HG03558 (cell line): ENCODE data around the gene SENP7.
A peak's percentile ranks its signal among the peaks of the same experiment; 100 is the strongest.
"Not testable (repeated sequence)": the region's sequence is repeated elsewhere in the genome, so short reads cannot be mapped to it uniquely, and the experiment has no call there.

Experiments used
- ATAC-seq: cut with Tn5 transposase; IDR thresholded peaks from one replicate; pipeline ENCODE4 v1.9.1; 2021; ENCODE audit warnings: moderate number of reproducible peaks; ENCODE audit not compliant: unreplicated experiment; ENCODE audit errors: extremely low read depth

The SENP7 gene

GRCh38 chr3:101529816-101530685 is 17.0 kb upstream of the SENP7 start:
- no peak for ATAC-seq

GRCh38 chr3:101527906-101528305 is 14.9 kb upstream of the SENP7 start:
- no peak for ATAC-seq

DNA sequence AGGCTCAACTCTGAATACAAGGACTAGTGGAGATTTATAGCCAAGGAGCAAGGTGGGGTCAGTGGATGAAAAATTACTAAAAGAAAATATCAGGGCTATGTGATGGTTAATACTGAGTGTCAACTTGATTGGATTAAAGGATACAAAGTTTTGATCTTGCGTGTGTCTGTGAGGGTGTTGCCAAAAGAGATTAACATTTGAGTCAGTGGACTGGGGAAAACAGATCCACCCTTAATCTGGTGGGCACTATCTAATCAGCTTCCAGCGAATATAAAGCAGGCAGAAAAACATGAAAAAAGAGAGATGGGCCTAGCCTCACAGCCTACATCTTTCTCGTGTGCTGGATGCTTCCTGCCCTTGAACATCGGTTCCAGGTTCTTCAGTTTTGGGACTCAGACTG is 14.4 kb upstream of the SENP7 start:
- no peak for ATAC-seq

DNA sequence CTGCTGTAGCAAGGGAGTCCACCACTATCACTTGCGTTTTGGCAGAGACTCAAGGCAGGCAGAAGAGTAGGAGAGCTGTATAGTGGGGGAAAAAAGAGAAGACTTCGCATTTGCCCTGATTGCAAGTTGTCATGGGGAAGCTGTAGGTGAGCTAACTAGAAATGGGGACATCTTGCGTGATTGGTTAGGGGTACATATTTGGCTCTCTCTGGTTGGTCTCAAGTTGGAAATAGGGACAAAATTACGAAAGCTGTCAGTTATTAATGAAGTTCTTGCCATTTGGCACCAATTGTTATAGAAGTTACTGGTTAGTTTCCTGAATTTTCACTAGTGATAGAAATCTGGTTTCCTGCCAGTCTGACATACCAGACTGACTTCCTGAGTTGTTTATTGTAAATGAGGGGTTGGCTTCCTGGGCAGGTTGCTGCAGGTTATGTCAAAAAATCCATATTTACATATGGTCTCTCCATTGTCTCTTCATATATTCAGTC is 8.2 kb upstream of the SENP7 start:
- no peak for ATAC-seq

- ATAC-seq: no peak
Observed at GRCh38 chr3:101519685-101520365, 6.8 kb upstream of the SENP7 start.

GRCh38 chr3:101518421-101518871 is 5.4 kb upstream of the SENP7 start:
- peak; percentile 98 for ATAC-seq

DNA sequence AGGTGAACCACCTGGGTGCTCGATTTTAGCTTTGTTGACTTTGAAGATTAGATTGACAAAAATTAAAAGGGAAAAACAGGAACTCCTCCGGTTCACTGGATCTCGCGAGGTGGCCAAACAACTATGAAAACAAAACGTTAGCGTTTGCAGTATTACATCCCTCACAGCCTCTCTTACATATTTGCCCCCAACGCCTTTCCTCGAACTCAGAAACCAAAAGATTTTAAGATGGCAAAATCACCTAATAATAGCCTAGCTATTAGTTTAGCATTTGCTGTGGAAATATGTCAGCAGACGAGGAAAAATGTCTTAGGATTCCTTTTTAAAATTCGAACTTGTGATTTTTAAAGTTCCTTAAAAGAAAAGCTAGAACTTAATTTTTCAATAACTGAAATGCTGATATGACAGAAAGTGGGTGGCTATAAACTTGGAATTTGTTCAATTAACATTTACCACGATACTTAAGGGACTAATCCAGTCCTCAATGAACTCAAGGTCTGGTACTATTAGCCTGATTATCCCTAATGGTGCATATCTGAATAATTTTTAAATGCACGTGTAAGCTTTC is 491 bp upstream of the SENP7 start:
- no peak for ATAC-seq

DNA sequence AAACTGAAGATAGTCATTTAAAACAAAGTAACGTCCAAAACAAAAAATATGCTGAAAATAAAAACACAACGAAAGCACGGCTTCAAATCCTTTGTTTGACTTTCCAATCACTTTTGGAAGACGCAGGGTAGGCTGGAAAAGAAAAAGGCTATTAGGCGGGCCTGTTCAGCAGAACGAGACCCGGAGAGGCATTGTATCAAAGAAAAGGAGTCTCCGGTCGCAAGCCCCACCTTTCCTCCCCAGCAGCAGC is 691 bp downstream of the SENP7 start:
- no peak for ATAC-seq

- no peak for ATAC-seq
Observed at GRCh38 chr3:101509811-101510210, 3.2 kb downstream of the SENP7 start.

- no peak for ATAC-seq
Observed at GRCh38 chr3:101509281-101509680, 3.7 kb downstream of the SENP7 start.

- no peak for ATAC-seq
Observed at GRCh38 chr3:101501783-101502182, 11.2 kb downstream of the SENP7 start.

DNA sequence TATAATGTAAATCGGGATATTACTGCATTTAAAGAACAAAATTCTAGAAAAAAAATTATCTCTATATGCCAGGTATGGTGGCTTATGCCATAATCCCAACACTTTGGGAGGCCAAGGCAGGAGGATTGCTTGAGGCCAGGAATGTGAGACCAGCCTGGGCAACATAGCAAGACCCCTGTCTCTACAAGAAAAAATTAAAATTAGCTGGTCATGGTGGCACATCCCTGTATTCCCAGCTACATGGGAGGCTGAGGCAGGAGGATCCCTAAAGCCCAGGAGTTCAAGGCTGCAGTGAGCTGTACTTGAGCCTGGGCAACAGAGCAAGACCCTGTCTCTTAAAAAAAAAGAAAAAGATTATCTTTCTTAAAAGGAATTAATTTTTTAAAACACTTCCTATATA is 12.8 kb downstream of the SENP7 start:
- ATAC-seq: no peak

DNA sequence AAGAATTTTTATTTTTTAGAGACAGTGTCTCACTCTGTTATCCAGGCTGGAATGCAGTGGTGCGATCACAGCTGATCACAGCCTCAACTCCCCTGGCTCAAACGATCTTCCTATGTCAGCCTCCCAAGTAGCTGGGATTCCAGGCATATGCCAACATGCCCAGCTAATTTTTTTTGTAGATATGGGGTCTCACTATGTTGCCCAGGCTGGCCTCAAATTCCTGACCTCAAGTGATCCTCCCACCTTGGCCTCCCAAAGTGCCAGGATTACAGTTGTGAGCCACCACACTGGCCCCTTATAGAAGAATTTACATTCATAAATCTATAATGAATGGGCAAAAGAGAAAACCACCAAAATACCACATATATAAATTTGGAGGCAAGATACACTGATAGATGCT is 15.2 kb downstream of the SENP7 start:
- no peak for ATAC-seq

DNA sequence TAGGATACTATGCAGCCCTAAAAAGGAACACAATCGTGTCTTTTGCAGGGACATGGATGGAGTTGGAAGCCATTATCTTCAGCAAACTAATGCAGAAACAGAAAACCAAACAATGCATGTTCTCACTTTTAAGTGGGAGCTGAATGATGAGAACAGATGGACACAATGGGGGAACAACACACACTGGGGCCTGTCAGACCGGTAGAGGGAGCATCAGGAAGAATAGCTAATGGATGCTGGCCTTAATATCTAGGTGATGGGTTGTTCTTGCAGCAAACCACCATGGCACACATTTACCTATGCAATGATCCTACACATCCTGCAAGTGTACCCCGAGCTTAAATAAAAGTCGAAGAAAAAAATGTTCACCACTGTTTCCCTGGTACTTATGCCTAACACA is 17.5 kb downstream of the SENP7 start:
- ATAC-seq: no peak

GRCh38 chr3:101484805-101485620 is 28.0 kb downstream of the SENP7 start:
- ATAC-seq: no peak

DNA sequence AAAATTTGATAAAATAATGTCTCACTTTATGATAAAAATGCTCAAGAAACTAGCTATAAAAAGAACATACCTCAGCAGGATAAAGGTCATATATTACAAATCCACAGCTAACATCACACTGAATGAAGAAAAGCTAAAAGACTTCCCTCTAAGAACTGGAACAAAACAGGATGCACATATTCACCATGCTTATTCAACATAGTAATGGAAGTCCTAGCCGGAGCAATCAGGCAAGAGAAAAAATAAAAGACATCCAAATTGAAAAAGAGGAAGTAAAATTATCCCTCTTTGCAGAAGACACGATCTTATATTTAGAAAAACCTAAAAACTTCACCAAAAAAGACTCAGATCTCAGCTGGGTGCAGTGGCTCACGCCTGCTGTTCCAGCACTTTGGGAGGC is 34.0 kb downstream of the SENP7 start:
- no peak for ATAC-seq

GRCh38 chr3:101474841-101475552 is 38.0 kb downstream of the SENP7 start:
- not testable (repeated sequence) for ATAC-seq

GRCh38 chr3:101468676-101469075 is 44.3 kb downstream of the SENP7 start:
- not testable (repeated sequence) for ATAC-seq

- ATAC-seq: not testable (repeated sequence)
Observed at GRCh38 chr3:101467310-101467663, 45.7 kb downstream of the SENP7 start.
